Measurements from ENCODE around the gene SH3RF1. TPM values are rescaled to one million over a fixed set of nuclear protein-coding genes. Genes with fewer than 3 reads are reported as not detected.

Gene SH3RF1
- total and polyA plus RNA-seq, 8 donors, result 3.4 to 47.8 (median 18.9) TPM

DNA sequence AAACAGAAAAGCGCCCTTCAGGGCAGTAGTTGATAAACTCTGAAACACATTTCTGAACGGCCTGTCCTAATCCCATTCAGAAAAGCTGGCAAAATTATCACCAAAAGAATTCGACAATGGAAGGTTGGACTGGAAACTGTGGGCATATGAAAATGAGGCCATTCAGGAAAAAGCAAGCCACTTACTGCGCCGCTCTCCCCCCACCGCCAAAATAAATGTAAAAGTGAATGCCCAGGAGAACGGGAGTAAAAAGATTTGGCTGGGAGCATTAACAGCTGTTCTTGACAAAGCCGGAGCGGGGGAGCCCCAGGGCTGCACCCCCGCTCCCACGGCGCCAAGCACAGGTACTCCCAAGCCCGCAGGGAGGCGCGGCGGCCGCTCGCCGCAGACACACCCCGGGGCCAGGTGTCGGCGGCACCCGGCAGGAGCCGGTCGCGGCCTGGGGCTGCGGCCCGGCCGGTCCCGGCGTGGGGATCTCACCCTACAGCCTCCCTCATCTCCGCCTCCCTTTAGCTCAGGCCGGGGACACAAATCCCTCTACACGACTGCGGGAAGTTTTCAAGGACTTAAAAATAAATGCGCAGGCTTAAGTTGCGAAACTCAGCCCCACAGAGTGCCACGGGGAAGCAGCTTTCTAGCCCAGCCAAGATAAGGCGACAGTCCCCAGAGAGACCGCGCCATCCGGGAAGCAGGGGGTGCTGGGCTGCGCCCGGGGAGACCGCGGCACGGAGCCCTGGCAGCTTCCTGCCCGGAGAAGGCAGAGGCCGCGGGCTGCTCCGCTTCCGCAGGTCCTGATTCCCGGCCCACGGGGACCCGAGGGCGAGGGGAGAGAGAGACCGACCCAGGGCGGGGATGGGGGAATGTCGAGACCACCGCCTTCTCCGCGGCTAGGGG is 593 bp downstream of the SH3RF1 start:
- Histone ChIP-seq H3K27me3 (no peaks in the 10 kb centered on the region), H3K9me3 (no peaks in the 10 kb centered on the region), H3K27ac (peak overlapping the region; percentile 91 to 98 (median 95)), H3K4me1 (peaks cover 25 to 66% (median 50%) of the 10 kb centered on the region in 4 donors), H3K4me3 (peak overlapping the region; percentile 63 to 91 (median 82)), H3K36me3 (no peaks in the 10 kb centered on the region)
- 0 to 1% (median 0%) methylated on average over 39 to 62 of the region's 62 CpGs for WGBS, 5 donors
- intact Hi-C loops (cut with DNase I; ENCODE audit: low total_unique reads), result no loop called here
- no peak for TF ChIP-seq POLR2A (IDR thresholded peaks at IDR 0.05)
- peak in 1 of 7 experiments; percentile 10 for TF ChIP-seq CTCF (IDR thresholded peaks at IDR 0.05)
- TF ChIP-seq POLR2AphosphoS5 (IDR thresholded peaks at IDR 0.05), result peak in 1 of 3 donors; percentile 6
- DNase-seq, result peak; percentile 71 to 88

- Histone ChIP-seq H3K36me3 (peaks cover 0 to 8% (median under 1%) of the 10 kb centered on the region in 4 donors), H3K9me3 (no peaks in the 10 kb centered on the region), H3K27me3 (no peaks in the 10 kb centered on the region), H3K4me1 (peaks cover 30 to 75% (median 59%) of the 10 kb centered on the region in 4 donors), H3K27ac (peak overlapping the region; percentile 52 to 98 (median 92)), H3K4me3 (peak overlapping the region; percentile 63 to 91 (median 82))
- 20 to 37% (median 22%) methylated on average over 13 of the region's 13 CpGs for WGBS, 5 donors
- TF ChIP-seq CTCF (IDR thresholded peaks at IDR 0.05) (no peak), POLR2A (IDR thresholded peaks at IDR 0.05) (no peak), POLR2AphosphoS5 (IDR thresholded peaks at IDR 0.05) (no peak), EP300 (IDR thresholded peaks at IDR 0.05) (no peak)
- no peak for DNase-seq
- intact Hi-C loops (cut with DNase I; ENCODE audit: low total_unique reads), result no loop called here
These were observed 1.6 kb downstream of the SH3RF1 start for GRCh38 chr4:169268951-169269760.

- WGBS, 5 donors, result 5 to 32% (median 23%) methylated on average over 1 of the region's 1 CpG
- DNase-seq, result no peak
- H3K4me1 ChIP-seq, result peaks cover 32 to 83% (median 63%) of the 10 kb centered on the region in 4 donors
- intact Hi-C loops (cut with DNase I; ENCODE audit: low total_unique reads), result no loop called here
- TF ChIP-seq POLR2AphosphoS5 (IDR thresholded peaks at IDR 0.05), result peak in 2 of 3 donors; percentile 35 to 41
- TF ChIP-seq EP300 (IDR thresholded peaks at IDR 0.05), result no peak
- no peak for TF ChIP-seq POLR2A (IDR thresholded peaks at IDR 0.05)
- TF ChIP-seq CTCF (IDR thresholded peaks at IDR 0.05), result no peak
- no peaks in the 10 kb centered on the region for H3K27me3 ChIP-seq
- no peaks in the 10 kb centered on the region for H3K9me3 ChIP-seq
- peak overlapping the region in 2 of 4 donors; percentile 63 to 87 for H3K4me3 ChIP-seq
- H3K36me3 ChIP-seq, result peaks cover 0 to 21% (median 2%) of the 10 kb centered on the region in 4 donors
- peak overlapping the region in 4 of 5 donors; percentile 3 to 98 (median 69) for H3K27ac ChIP-seq
These were observed 3.7 kb downstream of the SH3RF1 start for GRCh38 chr4:169267070-169267469.

DNA sequence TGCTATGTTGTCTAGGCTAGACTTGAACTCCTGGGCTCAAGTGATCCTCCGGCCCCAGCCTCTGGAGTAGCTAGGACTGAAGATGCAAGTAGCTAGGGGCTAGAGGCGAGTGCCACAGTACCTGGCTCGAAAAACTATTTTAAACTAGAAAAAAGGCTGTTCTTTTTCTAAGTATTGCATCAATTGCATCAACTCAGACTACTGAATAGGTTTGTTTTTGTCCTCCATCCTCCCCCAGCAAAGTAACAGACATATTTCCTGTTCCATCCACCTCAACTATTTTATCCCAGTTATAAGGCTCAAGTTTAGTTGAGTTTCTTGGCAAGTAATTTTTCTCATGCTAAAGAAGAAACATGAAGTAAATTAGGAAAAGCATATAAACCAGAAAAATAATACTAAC is 4.1 kb downstream of the SH3RF1 start:
- WGBS, 5 donors, result 80 to 90% (median 82%) methylated on average over 3 of the region's 3 CpGs
- H3K27me3 ChIP-seq, result no peaks in the 10 kb centered on the region
- H3K4me3 ChIP-seq, result peak overlapping the region in 2 of 4 donors; percentile 63 to 87
- no peak for TF ChIP-seq EP300 (IDR thresholded peaks at IDR 0.05)
- TF ChIP-seq POLR2A (IDR thresholded peaks at IDR 0.05), result no peak
- TF ChIP-seq CTCF (IDR thresholded peaks at IDR 0.05), result no peak
- TF ChIP-seq POLR2AphosphoS5 (IDR thresholded peaks at IDR 0.05), result no peak
- peaks cover 0 to 21% (median 2%) of the 10 kb centered on the region in 4 donors for H3K36me3 ChIP-seq
- H3K9me3 ChIP-seq, result no peaks in the 10 kb centered on the region
- peaks cover 31 to 80% (median 59%) of the 10 kb centered on the region in 4 donors for H3K4me1 ChIP-seq
- no peak for DNase-seq
- H3K27ac ChIP-seq, result peak overlapping the region in 4 of 5 donors; percentile 34 to 98 (median 69)
- intact Hi-C loops (cut with DNase I; ENCODE audit: low total_unique reads), result no loop called here
